ENCODE results near the gene UCMA. TPM values are rescaled to one million over a fixed set of nuclear protein-coding genes. Genes with fewer than 3 reads are reported as not detected.

UCMA gene
- total and polyA plus RNA-seq, 2 of the 4 experiments (the other 2 are of a cell fraction) = not detected

GRCh38 chr10:13180788-13181187, 53.4 kb downstream of the UCMA start:
- in situ Hi-C loops (cut with MboI; ENCODE audit: low sequenced_read_pairs) = no loop called here
- intact Hi-C loops (cut with micrococcal nuclease) = no loop called here

More at GRCh38 chr10:13180788-13181187, 53.4 kb downstream of the UCMA start:
- Histone ChIP-seq H3K79me1 (ENCODE audit: low read depth in 1 of 2, low read length in 2 of 2) (no peaks in the 10 kb centered on the region), H3K9ac (ENCODE audit: low read depth, low read length) (no peak overlapping the region), H4K20me1 (ENCODE audit: insufficient read depth, low read length) (no peaks in the 10 kb centered on the region), H3K23ac (ENCODE audit: low read depth, low read length) (no peak overlapping the region), H2AK9ac (replicated peaks; ENCODE audit: low read depth, low read length, poor library complexity) (no peak overlapping the region), H4K91ac (ENCODE audit: insufficient read depth, low read depth, low read length) (no peak overlapping the region), H4K8ac (ENCODE audit: low read depth in 2 of 2, low read length in 2 of 2) (no peak overlapping the region), H3K4me3 (ENCODE audit: insufficient read depth, low read depth, low read length) (no peak overlapping the region), H3K36me3 (ENCODE audit: control insufficient read depth, insufficient read depth, low read length) (peaks cover 10% of the 10 kb centered on the region), H2BK15ac (ENCODE audit: low read depth, low read length) (no peak overlapping the region), H3K14ac (replicated peaks; ENCODE audit: low read depth, low read length) (no peak overlapping the region), H2AK5ac (ENCODE audit: low read depth, low read length) (no peak overlapping the region), H2AFZ (replicated peaks; ENCODE audit: low read length, poor library complexity) (no peak overlapping the region), H3K4me1 (ENCODE audit: control insufficient read depth, insufficient read depth, low read length) (no peaks in the 10 kb centered on the region; the same call in 1 of the 2 replicates), H3K56ac (ENCODE audit: extremely low read depth, insufficient read depth, low read length) (no peak overlapping the region), H3K27me3 (ENCODE audit: control insufficient read depth, insufficient read depth, low read length) (no peaks in the 10 kb centered on the region), H4K5ac (ENCODE audit: low read depth, low read length) (no peak overlapping the region), H3K27ac (ENCODE audit: insufficient read depth, low read length) (no peak overlapping the region), H3K4me2 (ENCODE audit: low read depth, low read length) (no peak overlapping the region), H2BK120ac (ENCODE audit: low read depth, low read length) (no peak overlapping the region), H3K9me3 (ENCODE audit: control insufficient read depth, insufficient read depth, low read length) (no peaks in the 10 kb centered on the region), H3K9me1 (ENCODE audit: insufficient read depth, low read length) (no peaks in the 10 kb centered on the region), H3K18ac (ENCODE audit: low read depth, low read length) (no peak overlapping the region), H3K4ac (ENCODE audit: low read depth, low read length) (no peak overlapping the region), H2BK20ac (ENCODE audit: low read depth, low read length) (no peak overlapping the region), H2BK5ac (ENCODE audit: low read depth, low read length, poor library complexity, severe bottlenecking) (no peak overlapping the region)
- ChIA-PET POLR2A (ENCODE audit: unreplicated experiment) (no interaction called here), CTCF (interaction anchor here (1.4 kb wide), 1 partner anchor 26 kb away, joined by 3 read pairs; no protein-coding TSS in a partner anchor)
- ATAC-seq (ENCODE audit: low read depth) = no peak
- no peak for TF ChIP-seq RFX5 (IDR thresholded peaks at IDR 0.05; ENCODE audit: low read depth, low read length)
- no peak for TF ChIP-seq USF2 (IDR thresholded peaks at IDR 0.05; ENCODE audit: low read depth, low read length)
- TF ChIP-seq, protein P1, sequence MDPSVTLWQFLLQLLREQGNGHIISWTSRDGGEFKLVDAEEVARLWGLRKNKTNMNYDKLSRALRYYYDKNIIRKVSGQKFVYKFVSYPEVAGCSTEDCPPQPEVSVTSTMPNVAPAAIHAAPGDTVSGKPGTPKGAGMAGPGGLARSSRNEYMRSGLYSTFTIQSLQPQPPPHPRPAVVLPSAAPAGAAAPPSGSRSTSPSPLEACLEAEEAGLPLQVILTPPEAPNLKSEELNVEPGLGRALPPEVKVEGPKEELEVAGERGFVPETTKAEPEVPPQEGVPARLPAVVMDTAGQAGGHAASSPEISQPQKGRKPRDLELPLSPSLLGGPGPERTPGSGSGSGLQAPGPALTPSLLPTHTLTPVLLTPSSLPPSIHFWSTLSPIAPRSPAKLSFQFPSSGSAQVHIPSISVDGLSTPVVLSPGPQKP (IDR thresholded peaks at IDR 0.05; ENCODE audit: borderline replicate concordance, low read depth, low read length) = no peak
- no peak for TF ChIP-seq RCOR1 (IDR thresholded peaks at IDR 0.05; ENCODE audit: insufficient replicate concordance, low read length)
- TF ChIP-seq CHD1 (IDR thresholded peaks at IDR 0.05; ENCODE audit: low read depth, low read length) = no peak
- TF ChIP-seq CTCF (conservative IDR thresholded peaks at IDR 0.05; ENCODE audit: low read depth, low read length) = no peak
- no peak for TF ChIP-seq SMC3 (IDR thresholded peaks at IDR 0.05; ENCODE audit: low read depth, low read length)
- TF ChIP-seq MAFK (IDR thresholded peaks at IDR 0.05; ENCODE audit: low read depth, low read length) = no peak
- TF ChIP-seq CEBPB (IDR thresholded peaks at IDR 0.05; ENCODE audit: low read depth, low read length) = no peak
- no peak for TF ChIP-seq RAD21 (IDR thresholded peaks at IDR 0.05; ENCODE audit: low read length)
- no peak for TF ChIP-seq POLR2A (IDR thresholded peaks at IDR 0.05; ENCODE audit: low read depth, low read length)
- no CpG with 5 or more reads among the region's 4 CpGs for WGBS, 2 experiments (ENCODE audit: extremely low coverage in 2 of 2, insufficient read length in 1 of 2)
- BruUV-seq (replicated peaks) = no TSS peak
- dilution Hi-C loops (cut with HindIII; ENCODE audit: low sequenced_read_pairs, unreplicated experiment) = no loop called here
- no peak for DNase-seq
